Measurements from ENCODE around the gene OTX2.

DNA sequence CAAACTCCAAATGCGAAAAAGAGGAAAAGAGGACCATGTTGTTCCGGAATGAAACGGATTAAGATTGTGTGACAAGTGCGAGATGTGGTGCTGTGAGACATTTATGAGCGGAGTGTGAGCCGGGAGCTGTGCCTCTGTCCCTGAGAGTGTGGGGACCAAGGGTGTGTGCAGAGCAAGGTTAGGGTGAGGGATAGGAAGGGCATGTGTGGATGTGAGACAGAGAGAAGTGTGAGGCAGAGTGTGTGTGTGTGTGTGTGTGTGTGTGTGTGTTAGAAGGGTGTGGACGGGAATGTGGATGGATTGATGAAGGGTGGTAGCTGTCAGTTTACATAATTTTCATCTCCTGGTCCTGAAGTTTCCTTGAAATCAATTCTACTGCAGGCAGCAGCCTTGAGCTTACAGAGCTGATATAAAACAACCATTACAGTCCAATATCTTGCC lies 4.3 kb upstream of the OTX2 start:
- TF ChIP-seq, protein P1, sequence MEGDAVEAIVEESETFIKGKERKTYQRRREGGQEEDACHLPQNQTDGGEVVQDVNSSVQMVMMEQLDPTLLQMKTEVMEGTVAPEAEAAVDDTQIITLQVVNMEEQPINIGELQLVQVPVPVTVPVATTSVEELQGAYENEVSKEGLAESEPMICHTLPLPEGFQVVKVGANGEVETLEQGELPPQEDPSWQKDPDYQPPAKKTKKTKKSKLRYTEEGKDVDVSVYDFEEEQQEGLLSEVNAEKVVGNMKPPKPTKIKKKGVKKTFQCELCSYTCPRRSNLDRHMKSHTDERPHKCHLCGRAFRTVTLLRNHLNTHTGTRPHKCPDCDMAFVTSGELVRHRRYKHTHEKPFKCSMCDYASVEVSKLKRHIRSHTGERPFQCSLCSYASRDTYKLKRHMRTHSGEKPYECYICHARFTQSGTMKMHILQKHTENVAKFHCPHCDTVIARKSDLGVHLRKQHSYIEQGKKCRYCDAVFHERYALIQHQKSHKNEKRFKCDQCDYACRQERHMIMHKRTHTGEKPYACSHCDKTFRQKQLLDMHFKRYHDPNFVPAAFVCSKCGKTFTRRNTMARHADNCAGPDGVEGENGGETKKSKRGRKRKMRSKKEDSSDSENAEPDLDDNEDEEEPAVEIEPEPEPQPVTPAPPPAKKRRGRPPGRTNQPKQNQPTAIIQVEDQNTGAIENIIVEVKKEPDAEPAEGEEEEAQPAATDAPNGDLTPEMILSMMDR (IDR thresholded peaks at IDR 0.05; ENCODE audit: insufficient read depth, low read length, poor library complexity, severe bottlenecking), result no peak
- TF ChIP-seq EZH2phosphoT487 (conservative IDR thresholded peaks at IDR 0.05; ENCODE audit: low read length), result no peak

Data from SU-DHL-6 (cell line).